AG09319 (cell line): ENCODE data around the gene STK33.

ENCODE experiments used
- DNase-seq: peaks from one replicate; pipeline ENCODE4 v3.0.0-alpha.2; 2010; ENCODE audit warnings: low read depth; ENCODE audit errors: extremely low read depth
- CTCF ChIP-seq: IDR thresholded peaks from 2 replicates; pipeline ENCODE4 v1.5.1; 2011; ENCODE audit warnings: low read depth, mild to moderate bottlenecking, inconsistent platforms, low read length, moderate library complexity

The STK33 gene

GRCh38 chr11:8603696-8604077, 9.7 kb upstream of the STK33 start:
- no peak for DNase-seq
- TF ChIP-seq CTCF: no peak

- no peak for DNase-seq
- TF ChIP-seq CTCF: no peak
Observed at GRCh38 chr11:8601376-8602133, 7.5 kb upstream of the STK33 start.

- DNase-seq: no peak
- TF ChIP-seq CTCF: no peak
Observed at GRCh38 chr11:8598506-8598905, 4.5 kb upstream of the STK33 start.

- DNase-seq: no peak
Observed at GRCh38 chr11:8597182-8597581, 3.2 kb upstream of the STK33 start.

GRCh38 chr11:8596504-8597046, 2.5 kb upstream of the STK33 start:
- no peak for DNase-seq
- no peak for TF ChIP-seq CTCF

More at GRCh38 chr11:8597182-8597581, 3.2 kb upstream of the STK33 start:
- TF ChIP-seq CTCF: no peak

GRCh38 chr11:8593455-8593854, 573 bp downstream of the STK33 start:
- no peak for DNase-seq
- TF ChIP-seq CTCF: no peak

- TF ChIP-seq CTCF: no peak
- DNase-seq: no peak
Observed at GRCh38 chr11:8587915-8588314, 6.1 kb downstream of the STK33 start.
